ENCODE results near the gene CFAP57. TPM values are rescaled to one million over a fixed set of nuclear protein-coding genes. Genes with fewer than 3 reads are reported as not detected.
A peak's percentile ranks its signal among the peaks of the same experiment; 100 is the strongest.

CFAP57 gene
- total RNA-seq, 1 donor from 2014 or later, result 0.27 TPM

- peak overlapping the region; percentile 77 for H3K4me3 Mint-ChIP-seq
- H3K36me3 Mint-ChIP-seq, result no peaks in the 10 kb centered on the region
- H3K9me3 Mint-ChIP-seq, result no peaks in the 10 kb centered on the region
- TF ChIP-seq CTCF (IDR thresholded peaks at IDR 0.05; ENCODE audit: unreplicated experiment), result no peak
- H3K27me3 Mint-ChIP-seq (ENCODE audit: low read depth), result peaks cover 3% of the 10 kb centered on the region
- H3K4me1 Mint-ChIP-seq, result peaks cover 33% of the 10 kb centered on the region
- peak overlapping the region; percentile 98 for H3K27ac Mint-ChIP-seq
- DNase-seq (ENCODE audit: low spot score in 2 of 2, unreplicated experiment in 2 of 2), result no peak
Measured at GRCh38 chr1:43271186-43272118, 99.3 kb downstream of the CFAP57 start.

- H3K4me3 Mint-ChIP-seq, result no peak overlapping the region
- peaks cover 3% of the 10 kb centered on the region for H3K27me3 Mint-ChIP-seq (ENCODE audit: low read depth)
- H3K27ac Mint-ChIP-seq, result no peak overlapping the region
- DNase-seq (ENCODE audit: low spot score in 2 of 2, unreplicated experiment in 2 of 2), result no peak
- H3K36me3 Mint-ChIP-seq, result no peaks in the 10 kb centered on the region
- H3K4me1 Mint-ChIP-seq, result peaks cover 33% of the 10 kb centered on the region
- no peak for TF ChIP-seq CTCF (IDR thresholded peaks at IDR 0.05; ENCODE audit: unreplicated experiment)
- no peaks in the 10 kb centered on the region for H3K9me3 Mint-ChIP-seq
Measured at GRCh38 chr1:43272161-43272560, 100.0 kb downstream of the CFAP57 start.

DNA sequence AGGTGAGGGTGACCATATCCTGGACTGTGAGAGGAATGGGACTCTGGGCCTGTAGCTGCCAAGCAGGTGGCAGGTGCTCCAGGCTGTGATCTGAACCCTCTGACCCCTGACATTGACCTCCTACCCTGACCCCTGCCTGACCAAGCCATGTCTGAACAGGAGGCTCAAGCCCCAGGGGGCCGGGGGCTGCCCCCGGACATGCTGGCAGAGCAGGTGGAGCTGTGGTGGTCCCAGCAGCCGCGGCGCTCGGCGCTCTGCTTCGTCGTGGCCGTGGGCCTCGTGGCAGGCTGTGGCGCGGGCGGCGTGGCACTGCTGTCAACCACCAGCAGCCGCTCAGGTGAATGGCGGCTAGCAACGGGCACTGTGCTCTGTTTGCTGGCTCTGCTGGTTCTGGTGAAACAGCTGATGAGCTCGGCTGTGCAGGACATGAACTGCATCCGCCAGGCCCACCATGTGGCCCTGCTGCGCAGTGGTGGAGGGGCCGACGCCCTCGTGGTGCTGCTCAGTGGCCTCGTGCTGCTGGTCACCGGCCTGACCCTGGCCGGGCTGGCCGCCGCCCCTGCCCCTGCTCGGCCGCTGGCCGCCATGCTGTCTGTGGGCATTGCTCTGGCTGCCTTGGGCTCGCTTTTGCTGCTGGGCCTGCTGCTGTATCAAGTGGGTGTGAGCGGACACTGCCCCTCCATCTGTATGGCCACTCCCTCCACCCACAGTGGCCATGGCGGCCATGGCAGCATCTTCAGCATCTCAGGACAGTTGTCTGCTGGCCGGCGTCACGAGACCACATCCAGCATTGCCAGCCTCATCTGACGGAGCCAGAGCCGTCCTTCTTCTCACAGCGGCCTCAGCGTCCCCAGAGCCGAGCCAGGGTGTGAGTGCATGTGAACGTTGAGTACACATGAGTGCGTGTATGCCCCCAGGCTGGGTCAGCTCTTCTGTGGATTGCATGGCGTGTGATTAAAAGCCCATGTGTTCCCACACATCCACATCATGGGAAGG lies 100.7 kb downstream of the CFAP57 start:
- no peak for DNase-seq (ENCODE audit: low spot score in 2 of 2, unreplicated experiment in 2 of 2)
- peaks cover 3% of the 10 kb centered on the region for H3K27me3 Mint-ChIP-seq (ENCODE audit: low read depth)
- H3K36me3 Mint-ChIP-seq, result no peaks in the 10 kb centered on the region
- no peak overlapping the region for H3K27ac Mint-ChIP-seq
- H3K4me1 Mint-ChIP-seq, result peaks cover 33% of the 10 kb centered on the region
- H3K4me3 Mint-ChIP-seq, result no peak overlapping the region
- TF ChIP-seq CTCF (IDR thresholded peaks at IDR 0.05; ENCODE audit: unreplicated experiment), result no peak
- no peaks in the 10 kb centered on the region for H3K9me3 Mint-ChIP-seq

DNA sequence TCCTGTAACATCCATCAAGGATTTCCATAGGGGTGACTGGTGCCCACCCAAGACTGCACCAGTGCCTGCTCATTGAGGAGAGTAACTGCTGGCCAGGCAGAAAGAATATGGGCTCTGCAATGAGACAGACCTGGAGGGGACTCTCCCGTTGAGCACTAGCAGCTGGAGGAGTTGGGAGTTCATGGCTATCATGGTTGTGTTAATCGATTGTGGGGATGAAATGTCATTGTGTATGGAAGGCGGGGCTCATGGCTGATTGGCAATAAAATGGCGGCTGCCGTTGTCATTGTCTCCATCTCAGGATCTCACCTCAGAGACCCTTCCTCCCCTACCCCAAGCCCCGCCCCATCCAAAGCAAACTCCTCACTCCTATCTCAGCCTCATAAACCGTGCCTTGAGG lies 101.6 kb downstream of the CFAP57 start:
- Mint-ChIP-seq H3K4me1 (peaks cover 32% of the 10 kb centered on the region), H3K36me3 (no peaks in the 10 kb centered on the region), H3K9me3 (no peaks in the 10 kb centered on the region), H3K27ac (no peak overlapping the region), H3K27me3 (ENCODE audit: low read depth) (peaks cover 3% of the 10 kb centered on the region), H3K4me3 (no peak overlapping the region)
- DNase-seq (ENCODE audit: low spot score in 2 of 2, unreplicated experiment in 2 of 2), result no peak
- TF ChIP-seq CTCF (IDR thresholded peaks at IDR 0.05; ENCODE audit: unreplicated experiment), result no peak

DNA sequence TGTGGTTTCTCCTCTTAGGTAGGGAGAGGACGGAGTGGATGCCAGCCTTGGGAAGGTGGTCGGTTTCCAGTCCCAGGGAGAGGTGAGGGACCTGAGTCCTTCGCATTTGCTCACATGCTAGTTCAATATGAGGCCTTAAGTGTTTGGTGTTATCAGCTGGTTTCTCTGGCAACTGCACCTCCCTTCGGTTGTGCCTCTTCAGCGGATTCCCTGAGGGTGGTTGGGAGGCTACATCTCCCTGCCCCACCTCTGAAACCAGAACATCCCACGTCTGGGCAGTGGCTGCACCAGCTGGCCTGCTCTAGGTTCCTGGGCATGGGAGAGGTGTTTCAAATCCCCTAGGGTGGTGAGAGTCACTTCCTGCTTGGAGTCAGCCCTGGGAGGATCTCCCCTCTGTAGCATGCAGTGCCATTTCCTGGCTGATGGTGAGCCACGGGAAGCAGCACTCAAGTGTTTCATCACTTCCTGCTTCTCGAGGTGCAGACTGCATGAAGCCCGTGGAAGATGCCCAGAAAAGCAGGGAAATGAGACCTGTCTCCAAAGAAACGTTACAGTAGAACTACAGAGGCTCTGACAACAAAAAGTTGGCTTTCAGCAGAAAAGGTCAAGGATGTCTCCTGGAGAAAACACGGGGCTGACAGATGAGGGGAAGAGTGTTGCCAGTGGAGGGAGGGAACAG lies 102.1 kb downstream of the CFAP57 start:
- DNase-seq (ENCODE audit: low spot score in 2 of 2, unreplicated experiment in 2 of 2), result no peak
- no peaks in the 10 kb centered on the region for H3K36me3 Mint-ChIP-seq
- peaks cover 3% of the 10 kb centered on the region for H3K27me3 Mint-ChIP-seq (ENCODE audit: low read depth)
- no peak overlapping the region for H3K27ac Mint-ChIP-seq
- H3K4me3 Mint-ChIP-seq, result no peak overlapping the region
- no peak for TF ChIP-seq CTCF (IDR thresholded peaks at IDR 0.05; ENCODE audit: unreplicated experiment)
- peaks cover 27% of the 10 kb centered on the region for H3K4me1 Mint-ChIP-seq
- no peaks in the 10 kb centered on the region for H3K9me3 Mint-ChIP-seq

All from mesothelial cell of epicardium (in vitro differentiated cells).